Islet precursor cell (in vitro differentiated cells): Measurements from ENCODE around the gene CALN1.
"Not testable (repeated sequence)": the region's sequence is repeated elsewhere in the genome, so short reads cannot be mapped to it uniquely, and the experiment has no call there.

ENCODE experiments used
- DNase-seq: peaks from one replicate; pipeline ENCODE4 v3.0.0-alpha.2; 2018

CALN1 gene

GRCh38 chr7:71961283-71961682, 450.9 kb downstream of the CALN1 start:
- no peak for DNase-seq

- DNase-seq: no peak
These were observed 470.0 kb downstream of the CALN1 start for GRCh38 chr7:71942115-71942514.

- no peak for DNase-seq
These were observed 474.2 kb downstream of the CALN1 start for GRCh38 chr7:71937840-71938371.

GRCh38 chr7:71935674-71936073, 476.5 kb downstream of the CALN1 start:
- DNase-seq: no peak

- DNase-seq: no peak
These were observed 478.7 kb downstream of the CALN1 start for GRCh38 chr7:71933426-71933825.

GRCh38 chr7:71925663-71926062, 486.5 kb downstream of the CALN1 start:
- DNase-seq: peak; percentile 59

GRCh38 chr7:71914204-71914603, 497.9 kb downstream of the CALN1 start:
- not testable (repeated sequence) for DNase-seq

- no peak for DNase-seq
These were observed 499.7 kb downstream of the CALN1 start for GRCh38 chr7:71912476-71912875.

GRCh38 chr7:71911051-71911450, 501.1 kb downstream of the CALN1 start:
- DNase-seq: no peak

- no peak for DNase-seq
These were observed 506.3 kb downstream of the CALN1 start for GRCh38 chr7:71905821-71906220.

- DNase-seq: no peak
These were observed 507.7 kb downstream of the CALN1 start for GRCh38 chr7:71904484-71904883.

GRCh38 chr7:71900556-71900955, 511.6 kb downstream of the CALN1 start:
- no peak for DNase-seq

- no peak for DNase-seq
These were observed 515.6 kb downstream of the CALN1 start for GRCh38 chr7:71896535-71896934.

- no peak for DNase-seq
These were observed 526.1 kb downstream of the CALN1 start for GRCh38 chr7:71886046-71886445.

GRCh38 chr7:71885487-71885886, 526.7 kb downstream of the CALN1 start:
- no peak for DNase-seq

GRCh38 chr7:71883415-71883814, 528.7 kb downstream of the CALN1 start:
- DNase-seq: no peak

GRCh38 chr7:71871446-71871845, 540.7 kb downstream of the CALN1 start:
- no peak for DNase-seq

- DNase-seq: no peak
These were observed 541.3 kb downstream of the CALN1 start for GRCh38 chr7:71870812-71871211.

GRCh38 chr7:71868797-71869196, 543.3 kb downstream of the CALN1 start:
- peak; percentile 82 for DNase-seq

GRCh38 chr7:71867626-71868025, 544.5 kb downstream of the CALN1 start:
- DNase-seq: peak; percentile 87

- no peak for DNase-seq
These were observed 547.0 kb downstream of the CALN1 start for GRCh38 chr7:71865172-71865571.

GRCh38 chr7:71864130-71864529, 548.0 kb downstream of the CALN1 start:
- no peak for DNase-seq

GRCh38 chr7:71860572-71860971, 551.6 kb downstream of the CALN1 start:
- DNase-seq: no peak

- no peak for DNase-seq
These were observed 554.8 kb downstream of the CALN1 start for GRCh38 chr7:71857338-71857737.

GRCh38 chr7:71854546-71855397, 557.4 kb downstream of the CALN1 start:
- no peak for DNase-seq
